GM19240 (cell line): ENCODE results near the gene TIRAP.
"Not testable (repeated sequence)": the region's sequence is repeated elsewhere in the genome, so short reads cannot be mapped to it uniquely, and the experiment has no call there.

Experiments
- DNase-seq: peaks from one replicate; pipeline ENCODE4 v3.0.0; 2011; ENCODE audit warnings: low spot score; ENCODE audit not compliant: insufficient read length

TIRAP gene

DNA sequence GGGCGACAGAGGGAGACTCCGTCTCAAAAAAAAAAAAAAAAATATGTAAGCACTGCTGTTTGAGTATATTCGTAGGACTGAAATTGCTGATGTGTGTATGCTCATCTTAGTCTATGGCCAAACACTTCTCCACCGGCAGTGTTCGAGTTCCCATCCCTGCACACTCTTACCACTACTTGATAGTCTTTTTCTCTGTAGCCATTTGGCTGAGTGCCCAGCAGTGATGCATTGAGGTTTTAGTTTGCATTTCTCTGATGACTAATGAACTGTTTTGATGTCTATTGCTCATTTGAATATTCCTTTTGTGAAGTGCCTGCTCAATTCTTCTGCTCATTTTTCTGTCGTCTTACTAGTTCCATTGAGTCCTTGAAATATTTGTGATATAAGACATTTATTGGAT is 1.9 kb downstream of the TIRAP start:
- no peak for DNase-seq

DNA sequence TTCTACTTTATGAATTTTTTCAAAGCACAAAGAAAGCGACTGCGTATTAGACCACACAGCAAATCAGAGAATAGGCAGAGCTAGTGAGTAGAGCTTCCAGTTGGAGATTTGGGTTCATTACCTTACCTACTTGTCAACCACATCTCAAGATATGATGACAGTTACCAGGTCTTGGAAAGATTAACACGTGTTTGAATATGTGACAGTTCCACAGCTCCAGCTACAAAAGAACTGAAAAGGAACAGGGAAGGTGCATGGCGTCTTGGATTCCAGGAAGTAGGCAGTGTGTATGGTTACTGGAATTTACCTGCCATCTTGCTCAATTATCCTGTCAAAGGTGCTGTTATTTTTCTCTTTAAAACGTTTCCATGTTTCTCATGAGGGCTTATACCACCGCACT is 5.3 kb downstream of the TIRAP start:
- no peak for DNase-seq

DNA sequence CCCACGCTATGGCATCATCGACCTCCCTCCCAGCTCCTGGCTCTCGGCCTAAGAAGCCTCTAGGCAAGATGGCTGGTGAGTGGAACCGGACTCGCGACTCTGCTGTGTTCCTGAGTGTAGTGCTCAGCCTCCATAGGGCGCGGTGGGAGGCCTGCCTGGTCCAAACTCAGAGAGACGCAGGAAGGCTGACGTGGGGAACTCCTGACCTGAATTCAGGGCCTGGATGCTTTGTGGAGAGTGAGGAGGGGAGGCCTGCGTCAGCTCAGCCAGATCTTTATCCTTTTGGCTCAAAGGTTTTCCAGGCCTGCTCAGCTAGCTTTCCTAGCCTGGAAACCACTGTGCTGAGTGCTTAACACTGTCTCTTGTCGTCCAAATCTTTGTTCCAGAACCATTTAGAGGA is 8.0 kb downstream of the TIRAP start:
- no peak for DNase-seq

DNA sequence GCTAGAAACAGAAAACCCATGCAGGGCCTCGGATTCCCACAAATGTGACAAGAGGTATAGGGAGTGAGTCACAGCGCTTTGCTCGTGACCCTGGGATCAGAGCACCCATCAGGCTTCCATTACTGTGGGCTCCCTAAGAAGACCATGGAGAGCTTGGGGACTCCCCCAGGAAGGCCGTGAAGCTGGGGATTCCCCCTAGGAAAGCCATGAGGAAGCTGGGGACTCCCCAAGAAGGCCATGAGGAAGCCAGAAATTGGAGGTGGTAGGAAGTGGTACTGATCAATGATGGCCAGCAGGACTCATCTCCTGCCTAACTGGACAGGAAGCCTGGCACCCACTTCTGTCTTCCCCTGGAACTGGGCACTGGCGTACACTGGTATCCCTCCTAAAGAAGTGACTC is 10.8 kb downstream of the TIRAP start:
- DNase-seq: no peak

DNA sequence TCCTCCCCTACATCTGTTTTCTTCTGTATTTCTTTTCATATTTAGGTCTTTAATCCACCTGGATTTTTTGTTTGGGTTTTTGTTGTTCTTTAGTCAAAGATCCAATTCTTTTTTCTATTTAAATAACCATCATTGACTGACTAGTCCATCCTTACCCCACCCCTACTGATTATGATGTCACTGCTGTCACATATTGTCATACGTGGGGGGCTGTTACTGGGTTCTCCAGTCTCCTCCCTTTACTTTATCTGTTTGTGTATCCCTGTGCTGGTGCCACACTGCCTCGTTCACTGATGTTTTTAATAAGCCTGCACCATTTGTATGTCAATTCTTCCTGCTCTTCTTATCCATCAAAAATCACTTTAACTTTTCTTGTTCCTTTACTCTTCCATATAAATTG is 14.1 kb downstream of the TIRAP start:
- no peak for DNase-seq

DNA sequence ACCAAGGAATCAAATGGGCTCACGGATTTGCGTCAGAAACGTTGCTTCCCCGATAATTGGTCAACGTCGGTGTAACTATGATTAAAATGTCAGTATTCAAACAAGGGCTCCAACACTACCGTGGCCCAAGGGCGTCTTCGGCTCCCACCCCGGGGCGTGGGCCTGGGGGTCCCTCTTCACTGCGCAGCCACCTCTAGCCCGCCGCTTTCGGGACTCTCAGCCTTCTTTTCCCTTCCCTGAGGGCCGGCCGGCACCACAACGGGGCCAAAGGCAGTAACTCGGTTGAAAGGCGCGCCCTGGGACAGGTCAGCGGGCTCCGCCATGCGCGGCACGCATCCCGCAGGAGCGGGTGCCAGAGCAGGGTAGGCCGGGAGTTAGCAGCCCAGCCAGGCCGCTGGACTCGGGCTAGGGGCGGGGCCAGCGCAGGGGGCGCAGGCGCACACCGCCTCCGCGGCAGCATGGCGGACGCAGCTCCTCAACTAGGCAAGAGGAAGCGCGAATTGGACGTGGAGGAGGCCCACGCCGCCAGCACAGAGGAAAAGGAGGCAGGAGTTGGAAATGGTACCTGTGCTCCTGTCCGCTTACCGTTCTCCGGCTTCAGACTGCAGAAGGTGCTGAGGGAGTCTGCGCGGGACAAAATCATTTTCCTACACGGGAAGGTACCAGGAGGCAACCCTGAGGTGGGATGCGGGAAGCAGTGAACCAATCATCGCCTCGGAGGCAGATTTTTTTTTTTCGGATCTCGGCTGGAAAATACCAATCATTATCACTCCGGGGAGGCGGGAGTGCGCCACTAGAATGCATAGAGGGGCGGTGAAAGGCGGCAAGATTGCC is 20.9 kb downstream of the TIRAP start, which contains the start of gene DCPS:
TSS of gene DCPS (plus strand) at position 438 of the 834 bp plus-strand sequence. CDS start at position 459, 21 bp downstream.
- DNase-seq: peak; percentile 68

DNA sequence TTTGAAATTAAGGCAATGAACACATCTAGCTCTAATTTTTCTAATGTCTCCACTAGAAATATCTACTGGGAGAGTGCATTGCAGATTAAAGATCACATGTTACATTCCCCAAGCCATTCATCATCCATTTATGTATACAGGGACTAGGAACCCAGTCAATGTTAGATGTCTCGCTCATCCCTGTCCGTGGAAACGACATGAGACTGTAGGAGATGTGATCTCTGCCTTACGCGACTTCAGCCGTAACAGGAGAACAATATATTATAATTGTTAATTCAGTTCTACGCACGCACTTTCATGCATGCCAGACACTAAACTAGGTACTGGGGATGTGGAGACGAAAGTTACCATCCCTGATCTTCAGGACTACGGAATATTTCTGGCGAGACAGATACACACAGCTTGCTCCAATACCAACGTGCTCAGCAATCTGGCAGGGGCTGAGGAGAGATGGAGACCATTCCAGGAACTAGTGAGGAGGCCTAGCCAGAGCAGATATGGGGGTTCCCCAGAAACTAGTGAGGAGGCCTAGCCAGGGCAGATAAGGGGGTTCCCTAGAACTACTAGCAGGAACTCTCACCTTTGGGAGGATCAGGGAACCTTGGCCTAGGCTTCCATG is 21.7 kb downstream of the TIRAP start:
- DNase-seq: no peak

DNA sequence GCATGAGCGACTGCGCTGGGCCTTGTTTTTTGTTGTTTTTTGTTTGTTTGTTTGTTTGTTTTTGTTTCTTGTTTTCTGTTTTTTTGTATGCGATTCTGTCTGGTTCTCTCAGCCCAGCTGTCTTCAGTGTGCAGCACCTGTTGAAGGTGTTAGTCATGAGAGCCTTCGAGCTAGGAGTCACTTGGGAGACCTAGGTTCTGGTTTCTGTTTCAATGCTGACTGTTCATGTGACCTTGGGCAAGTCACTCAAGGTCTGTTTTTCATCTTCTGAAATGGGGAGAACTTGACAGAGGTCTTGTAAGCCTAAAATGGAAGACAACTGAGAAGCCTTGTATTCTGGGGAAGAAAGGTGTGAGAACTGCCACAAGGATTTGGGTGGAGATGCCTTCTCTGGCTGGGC is 22.8 kb downstream of the TIRAP start:
- DNase-seq: no peak

DNA sequence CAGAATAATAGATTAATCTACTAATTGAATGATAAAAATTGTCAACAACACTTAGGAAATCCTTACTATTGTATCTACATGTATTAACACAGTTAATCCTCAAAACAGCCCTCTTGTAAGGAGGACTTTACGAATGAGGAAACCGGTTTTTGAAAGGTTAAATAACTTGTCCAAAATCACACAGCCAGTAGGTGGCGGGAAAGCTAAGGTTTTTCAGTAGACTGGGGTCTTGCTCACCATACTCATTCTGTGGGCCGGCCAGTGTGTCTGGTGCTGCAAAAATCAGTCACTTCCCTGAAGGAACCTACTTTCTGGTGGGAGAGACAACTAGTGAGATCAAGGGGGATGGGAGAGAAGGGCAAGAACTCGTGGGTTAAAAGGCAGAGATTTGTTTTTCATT is 24.8 kb downstream of the TIRAP start:
- no peak for DNase-seq

DNA sequence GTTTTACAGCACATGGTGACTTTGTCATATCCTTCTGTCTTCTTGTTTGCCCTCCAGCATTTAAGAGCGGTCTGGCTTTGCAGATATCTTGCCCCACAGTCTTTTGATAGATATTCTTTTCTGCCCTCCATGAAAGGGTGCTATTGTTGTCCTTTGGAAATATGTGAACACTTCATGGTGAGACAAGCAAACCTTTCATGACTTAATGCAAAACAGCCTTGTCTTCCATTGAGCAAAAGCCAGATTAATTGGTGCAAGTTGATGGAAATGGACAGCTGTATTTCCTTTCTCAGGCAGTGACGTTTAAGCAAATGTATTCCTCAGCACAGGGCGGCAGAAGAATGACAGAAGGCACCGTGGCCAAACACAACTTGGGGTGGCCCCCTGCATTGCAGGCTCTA is 25.4 kb downstream of the TIRAP start:
- DNase-seq: no peak

DNA sequence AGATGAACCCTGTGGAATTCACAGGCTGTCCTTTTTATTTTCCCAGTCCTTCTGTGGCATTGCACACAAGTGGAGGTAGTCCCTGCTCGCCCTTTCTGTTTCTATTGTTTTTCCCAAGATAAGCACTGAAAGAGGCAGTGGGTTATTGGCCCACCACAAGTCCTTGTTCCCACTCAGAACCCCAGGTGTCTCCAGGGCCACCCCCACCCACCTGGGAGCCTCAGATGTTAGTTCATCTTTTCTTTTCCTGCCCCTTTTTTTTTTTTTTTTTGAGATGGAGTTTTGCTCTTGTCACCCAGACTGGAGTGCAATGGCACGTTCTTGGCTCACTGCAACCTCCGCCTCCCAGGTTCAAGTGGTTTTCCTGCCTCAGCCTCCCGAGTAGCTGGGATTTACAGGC is 25.9 kb downstream of the TIRAP start:
- not testable (repeated sequence) for DNase-seq

DNA sequence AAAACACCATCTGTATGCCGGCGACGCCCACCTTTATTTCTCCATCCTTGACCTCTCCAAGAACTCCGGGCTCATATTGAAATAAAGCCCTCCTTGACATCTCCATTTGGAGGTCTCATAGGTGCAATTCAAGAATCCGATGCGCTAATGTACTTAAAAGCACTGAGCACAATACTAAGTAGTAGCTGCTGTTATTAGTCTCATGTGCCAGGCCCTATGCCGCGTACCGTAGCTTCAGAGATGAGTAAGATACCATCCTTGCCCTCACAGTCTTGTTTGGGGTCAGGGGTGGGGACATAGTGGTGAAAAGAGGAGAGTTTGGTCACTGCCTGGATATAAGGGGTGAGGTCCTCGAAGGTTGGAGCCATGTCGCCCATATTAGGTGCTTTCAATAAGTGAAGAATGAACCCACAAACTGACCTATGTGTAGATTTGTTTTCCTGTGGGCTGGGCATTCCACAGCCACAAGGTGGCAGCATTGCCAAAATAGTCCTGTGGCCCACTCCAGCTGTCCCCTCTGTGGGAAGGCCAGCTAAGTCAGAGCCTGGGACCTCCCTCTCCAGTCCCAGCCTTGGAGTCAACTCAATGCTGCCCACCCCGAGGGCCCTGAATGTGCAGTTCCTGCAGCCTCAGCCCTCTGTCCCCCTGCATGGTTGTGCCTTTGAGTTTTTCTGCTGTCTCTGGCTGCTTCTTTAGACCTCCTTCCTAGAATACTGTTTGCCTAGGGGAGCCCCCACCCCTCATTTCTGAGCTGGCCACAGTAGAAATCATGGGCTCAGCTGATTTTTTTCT is 27.5 kb downstream of the TIRAP start:
- no peak for DNase-seq

DNA sequence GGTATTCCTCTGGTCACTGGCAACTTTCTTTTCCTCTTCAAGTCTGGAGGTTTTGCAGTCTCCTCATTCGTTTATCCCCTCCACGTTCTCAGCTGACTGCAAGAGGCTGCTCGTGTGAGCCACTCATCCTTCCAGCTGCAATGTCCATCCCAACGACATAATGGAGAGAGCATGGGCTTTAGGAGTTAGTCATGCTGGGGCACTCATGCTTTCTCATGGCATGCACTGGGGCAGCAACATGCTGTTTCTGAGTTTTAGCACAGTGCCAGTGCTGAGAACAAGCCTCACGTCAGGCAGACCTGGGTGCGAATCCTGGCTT is 28.1 kb downstream of the TIRAP start:
- DNase-seq: no peak

DNA sequence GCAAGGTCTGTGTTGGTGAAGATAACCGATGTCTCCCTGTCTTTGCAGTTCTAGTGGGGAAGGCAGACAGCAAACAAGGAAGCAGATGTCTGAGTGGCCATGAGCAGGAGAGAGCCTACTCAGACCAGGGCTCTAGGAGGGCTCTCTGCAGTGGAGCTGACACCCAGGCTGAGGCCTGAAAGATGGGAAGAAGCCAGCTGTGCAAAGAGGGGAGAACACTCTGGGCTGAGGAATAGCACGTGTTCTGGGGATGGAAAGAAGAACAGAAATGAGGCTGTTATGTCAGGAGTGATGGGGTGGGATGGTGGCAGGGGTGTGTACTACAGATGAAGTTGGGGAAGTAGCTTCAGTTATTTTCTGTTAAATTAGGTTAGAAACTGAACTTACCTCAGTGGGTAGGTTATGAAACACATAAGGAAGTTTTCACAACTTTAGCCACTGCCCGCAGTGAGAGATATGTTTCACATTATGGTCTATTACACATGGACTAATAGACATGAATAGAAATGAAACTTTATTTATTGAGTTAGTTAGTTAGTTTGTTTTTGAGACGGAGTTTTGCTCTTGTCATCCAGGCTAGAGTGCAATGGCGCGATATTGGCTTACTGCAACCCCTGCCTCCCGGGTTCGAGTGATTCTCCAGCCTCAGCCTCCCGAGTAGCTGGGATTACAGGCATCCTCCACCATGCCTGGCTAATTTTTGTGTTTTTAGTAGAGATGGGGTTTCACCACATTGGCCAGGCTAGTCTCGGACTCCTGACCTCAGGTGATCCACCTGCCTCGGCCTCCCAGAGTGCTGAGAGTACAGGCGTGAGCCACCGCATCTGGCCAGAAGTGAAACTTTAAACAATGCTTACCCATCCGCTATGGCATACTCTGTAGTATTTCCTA is 28.8 kb downstream of the TIRAP start:
- DNase-seq: no peak

DNA sequence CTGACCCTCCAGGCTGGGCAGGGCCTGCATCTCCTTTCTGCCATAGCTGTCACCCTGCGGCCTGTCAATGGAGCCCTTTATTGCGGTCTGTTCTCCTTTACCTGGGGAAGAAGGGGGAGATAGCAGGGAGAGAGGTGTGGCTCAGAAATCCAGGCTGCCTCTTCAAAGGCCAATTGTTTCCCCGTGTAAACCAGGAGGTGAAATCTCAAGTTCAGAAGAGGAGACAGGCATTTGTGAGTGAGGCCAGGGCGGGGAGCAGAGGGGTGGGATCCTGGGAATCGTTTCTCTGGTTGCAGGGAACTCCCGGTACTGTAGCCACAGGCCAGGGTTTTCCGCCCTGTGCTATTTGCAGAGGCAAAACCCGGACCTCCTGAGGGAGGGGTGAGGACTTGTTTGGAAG is 30.1 kb downstream of the TIRAP start:
- DNase-seq: no peak

DNA sequence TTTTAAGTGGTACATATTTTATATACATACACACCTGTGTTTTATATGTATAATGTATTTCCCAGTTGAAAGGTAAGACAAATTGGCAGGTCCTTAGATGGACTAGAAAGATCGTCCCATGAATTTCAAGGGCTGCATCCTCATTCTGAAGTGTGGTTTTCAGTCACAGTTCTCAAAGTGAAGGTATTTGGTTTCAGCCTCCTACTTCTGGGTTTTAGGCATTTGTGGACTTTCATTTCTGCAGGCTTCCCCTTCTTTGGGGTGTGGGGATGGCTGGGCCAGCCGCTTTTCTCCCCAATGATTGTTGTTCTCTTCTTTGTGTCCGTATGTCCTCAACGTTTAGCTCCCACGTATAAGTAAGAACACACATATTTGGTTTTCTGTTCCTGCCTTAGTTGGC is 30.9 kb downstream of the TIRAP start:
- no peak for DNase-seq

DNA sequence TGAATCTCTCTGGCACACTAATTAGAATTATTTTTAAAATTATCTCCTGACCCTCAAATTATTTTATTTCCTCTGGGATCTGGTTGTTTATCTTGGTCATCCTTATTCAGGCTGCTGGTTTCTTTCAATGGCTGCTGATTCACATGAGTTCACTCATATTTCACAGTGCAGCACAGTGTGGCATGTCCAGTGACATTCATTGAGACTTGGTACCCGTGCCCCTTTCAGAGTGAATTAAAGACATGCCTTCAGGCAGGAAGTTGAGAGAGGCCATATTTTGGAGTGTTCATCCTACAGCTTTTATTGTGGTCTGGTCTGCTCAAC is 34.5 kb downstream of the TIRAP start:
- DNase-seq: no peak

DNA sequence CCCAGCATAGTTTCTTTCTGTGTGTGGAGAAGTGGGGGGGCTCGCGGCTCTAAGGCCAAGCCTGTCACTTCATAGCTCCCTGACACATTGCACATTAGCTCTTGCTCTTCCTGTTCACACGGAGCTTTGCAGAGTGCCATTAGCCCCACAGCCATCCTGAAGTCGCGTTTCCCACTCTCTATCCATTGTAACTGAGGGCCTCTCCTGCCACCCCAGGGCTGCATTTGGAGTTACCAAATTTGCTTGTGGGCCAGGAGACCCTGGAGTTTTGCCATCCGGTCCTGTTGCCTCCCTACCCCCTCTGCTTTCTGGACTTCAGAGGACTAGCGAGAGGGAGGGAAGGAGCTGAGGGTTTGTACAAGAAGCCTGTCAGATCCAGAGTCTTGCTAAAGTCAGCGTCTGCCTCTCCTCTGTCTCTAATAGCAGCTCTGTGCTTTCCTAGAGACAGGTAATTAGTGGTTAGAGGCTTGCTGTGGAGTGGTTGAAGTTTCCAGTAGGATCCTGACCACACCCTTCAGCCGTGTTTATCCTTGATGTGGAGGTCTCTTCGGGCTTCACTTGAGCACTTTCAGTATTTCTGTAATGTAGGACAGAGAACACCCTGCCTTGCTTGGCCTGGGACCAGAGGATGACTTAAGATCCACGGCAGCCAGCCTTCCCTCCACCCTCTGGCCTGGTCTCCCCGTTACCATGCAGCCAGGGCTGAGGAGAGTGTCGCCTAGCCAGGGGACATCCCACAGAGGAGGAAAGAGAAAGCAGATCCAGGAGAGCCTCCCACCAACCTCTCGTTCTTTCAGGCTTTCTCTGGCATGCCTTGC is 35.1 kb downstream of the TIRAP start:
- DNase-seq: no peak

DNA sequence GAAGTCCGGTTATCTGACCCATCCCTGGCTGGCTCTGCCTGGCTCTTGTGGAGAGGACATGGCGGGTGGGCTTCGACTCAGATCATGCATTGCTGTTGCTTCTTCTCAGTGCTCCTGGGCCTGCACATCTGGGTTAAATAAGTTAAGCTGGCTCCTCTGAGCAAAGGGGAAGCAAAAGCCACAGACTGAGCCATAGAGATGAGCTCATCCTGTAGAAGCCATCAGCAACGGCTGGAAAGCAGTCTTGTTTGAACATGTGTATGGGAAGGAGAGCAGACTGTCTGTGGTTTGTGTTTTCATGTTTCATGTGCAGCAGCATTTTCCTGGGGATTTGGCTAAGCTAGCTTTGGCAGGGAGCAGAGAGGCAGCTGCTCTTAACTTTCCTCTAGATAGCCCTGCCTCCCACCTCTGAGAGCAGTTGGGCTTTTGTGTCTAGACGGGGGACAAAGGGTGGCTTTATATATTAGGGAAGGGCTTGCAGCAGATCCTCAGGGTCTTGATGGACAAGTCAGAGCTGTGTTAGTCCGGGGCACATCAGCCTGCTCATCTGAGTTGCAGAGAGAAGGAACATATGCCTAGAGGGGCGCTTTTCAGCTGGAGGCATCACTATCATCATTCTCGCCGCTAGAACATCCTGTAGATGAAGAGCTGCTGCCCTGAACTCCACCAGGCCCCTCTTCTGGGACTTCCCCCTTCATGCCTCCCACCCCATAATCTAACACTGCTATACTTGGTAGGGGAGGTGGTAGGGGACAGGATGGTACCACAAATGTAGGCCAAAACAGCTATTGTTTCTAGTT is 35.9 kb downstream of the TIRAP start:
- no peak for DNase-seq

DNA sequence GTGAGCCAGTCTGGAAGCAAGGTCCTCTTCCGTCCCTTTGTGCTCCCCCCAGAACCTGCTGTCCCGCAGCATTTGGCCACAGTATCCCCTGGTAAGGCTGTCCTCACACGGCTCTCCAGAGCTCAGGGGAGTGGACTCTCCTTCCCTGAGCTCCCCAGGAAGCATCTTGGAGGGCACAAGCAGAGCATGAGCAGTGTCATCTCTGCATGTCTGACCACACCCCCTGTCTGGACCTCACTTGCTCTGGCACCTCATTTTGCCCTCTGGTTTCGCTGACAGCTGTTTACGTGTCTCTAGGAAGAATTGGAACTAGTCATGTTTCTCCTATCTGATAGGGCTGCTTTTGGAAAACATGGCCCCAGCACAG is 36.5 kb downstream of the TIRAP start:
- no peak for DNase-seq
